Osteocyte (in vitro differentiated cells): ENCODE results near the gene CCS. TPM values are rescaled to one million over a fixed set of nuclear protein-coding genes. Genes with fewer than 3 reads are reported as not detected.

ENCODE experiments used
- DNase-seq: peaks from one replicate; pipeline ENCODE4 v3.0.0; 2021; ENCODE audit warnings: mixed read lengths; ENCODE audit not compliant: unreplicated experiment; ENCODE audit errors: extremely low spot score
- H3K27ac Mint-ChIP-seq: one replicate; pipeline ENCODE4 v1.8.0; 2021; ENCODE audit warnings: mild to moderate bottlenecking, mixed read lengths; ENCODE audit not compliant: unreplicated experiment
- H3K27me3 Mint-ChIP-seq: one replicate; pipeline ENCODE4 v1.8.0; 2021; ENCODE audit warnings: mixed read lengths; ENCODE audit not compliant: unreplicated experiment
- H3K36me3 Mint-ChIP-seq: one replicate; pipeline ENCODE4 v1.8.0; 2021; ENCODE audit warnings: mixed read lengths; ENCODE audit not compliant: unreplicated experiment
- H3K4me1 Mint-ChIP-seq: one replicate; pipeline ENCODE4 v1.8.0; 2021; ENCODE audit warnings: mixed read lengths; ENCODE audit not compliant: unreplicated experiment
- H3K4me3 Mint-ChIP-seq: one replicate; pipeline ENCODE4 v1.8.0; 2021; ENCODE audit warnings: mild to moderate bottlenecking, moderate library complexity, mixed read lengths; ENCODE audit not compliant: unreplicated experiment
- H3K9me3 Mint-ChIP-seq: one replicate; pipeline ENCODE4 v1.8.0; 2021; ENCODE audit warnings: mixed read lengths; ENCODE audit not compliant: unreplicated experiment
- CTCF ChIP-seq: fragments of 200-600 bp; sonication (generic); IDR thresholded peaks from 2 replicates; pipeline ENCODE4 v1.5.0; 2021; ENCODE audit warnings: antibody characterized with exemption, mild to moderate bottlenecking, moderate library complexity
- total RNA-seq: library from RNA; stranded (reverse); gene quantifications from 2 replicates; pipeline ENCODE4 v1.2.1, GENCODE V29; 2021

CCS gene
- total RNA-seq, 1 donor from 2014 or later, result 46.8 TPM

- Mint-ChIP-seq H3K27me3 (peaks cover 5% of the 10 kb centered on the region), H3K9me3 (no peaks in the 10 kb centered on the region), H3K36me3 (peaks cover 12% of the 10 kb centered on the region), H3K27ac (no peak within 1 kb of the TSS), H3K4me1 (peaks cover 22% of the 10 kb centered on the region), H3K4me3 (peak within 1 kb of the TSS; percentile 75)
- no peak for TF ChIP-seq CTCF
- no peak for DNase-seq
Measured at GRCh38 chr11:66546368-66546965, 46.5 kb upstream of the CCS start, which contains the start of gene ACTN3. ACTN3 (plus strand) TSS chr11:66546903; CDS start chr11:66546938, 35 bp downstream.

- Mint-ChIP-seq H3K36me3 (peaks cover 10% of the 10 kb centered on the region), H3K27me3 (peaks cover 5% of the 10 kb centered on the region), H3K9me3 (no peaks in the 10 kb centered on the region), H3K27ac (no peak overlapping the region), H3K4me3 (peak overlapping the region; percentile 75), H3K4me1 (peaks cover 22% of the 10 kb centered on the region)
- DNase-seq, result no peak
- TF ChIP-seq CTCF, result no peak
Measured at GRCh38 chr11:66546966-66547661, 45.9 kb upstream of the CCS start.

DNA sequence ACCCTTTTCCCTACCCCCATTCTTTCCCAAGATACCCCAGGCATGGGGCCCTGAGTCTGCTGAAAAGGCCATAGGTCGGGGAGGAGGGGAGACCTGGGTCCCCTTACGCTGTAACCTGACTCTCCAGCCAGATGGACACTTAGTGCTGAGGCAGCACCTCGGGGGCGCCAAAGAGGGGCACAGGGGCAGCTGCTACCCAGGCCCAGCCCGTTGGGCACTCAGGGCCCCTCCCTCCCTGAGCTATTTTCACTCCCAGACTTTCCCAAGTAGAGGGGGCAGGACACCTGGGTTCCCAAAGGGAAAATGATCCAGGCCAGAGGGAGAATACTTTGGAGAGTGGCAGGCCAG lies 45.3 kb upstream of the CCS start:
- Mint-ChIP-seq H3K27me3 (peaks cover 5% of the 10 kb centered on the region), H3K36me3 (peaks cover 5% of the 10 kb centered on the region), H3K4me3 (no peak overlapping the region), H3K27ac (no peak overlapping the region), H3K9me3 (no peaks in the 10 kb centered on the region), H3K4me1 (peaks cover 22% of the 10 kb centered on the region)
- no peak for DNase-seq
- no peak for TF ChIP-seq CTCF

DNA sequence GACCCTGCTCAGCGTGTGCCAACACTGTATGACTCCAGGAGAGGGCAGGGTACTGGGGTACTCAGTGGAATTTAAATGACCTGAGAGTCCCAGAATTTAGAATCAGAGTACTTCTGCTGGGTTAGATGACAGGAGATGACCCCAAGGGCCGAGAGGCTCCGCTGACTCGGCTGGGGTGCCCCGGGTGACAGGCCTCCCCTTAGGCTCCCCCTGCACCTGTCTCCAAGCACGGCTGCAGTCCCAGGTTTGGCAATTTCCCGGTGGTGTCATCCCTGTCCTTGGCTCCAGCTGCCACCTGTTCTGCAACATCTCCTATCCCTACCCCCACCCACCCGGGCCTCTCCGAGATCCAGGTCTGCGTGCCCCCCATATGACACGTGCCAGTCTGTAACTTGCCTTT lies 44.9 kb upstream of the CCS start:
- Mint-ChIP-seq H3K27ac (no peak overlapping the region), H3K4me3 (no peak overlapping the region), H3K9me3 (no peaks in the 10 kb centered on the region), H3K36me3 (peaks cover 4% of the 10 kb centered on the region), H3K27me3 (peaks cover 5% of the 10 kb centered on the region), H3K4me1 (peaks cover 22% of the 10 kb centered on the region)
- DNase-seq, result no peak
- TF ChIP-seq CTCF, result no peak

DNA sequence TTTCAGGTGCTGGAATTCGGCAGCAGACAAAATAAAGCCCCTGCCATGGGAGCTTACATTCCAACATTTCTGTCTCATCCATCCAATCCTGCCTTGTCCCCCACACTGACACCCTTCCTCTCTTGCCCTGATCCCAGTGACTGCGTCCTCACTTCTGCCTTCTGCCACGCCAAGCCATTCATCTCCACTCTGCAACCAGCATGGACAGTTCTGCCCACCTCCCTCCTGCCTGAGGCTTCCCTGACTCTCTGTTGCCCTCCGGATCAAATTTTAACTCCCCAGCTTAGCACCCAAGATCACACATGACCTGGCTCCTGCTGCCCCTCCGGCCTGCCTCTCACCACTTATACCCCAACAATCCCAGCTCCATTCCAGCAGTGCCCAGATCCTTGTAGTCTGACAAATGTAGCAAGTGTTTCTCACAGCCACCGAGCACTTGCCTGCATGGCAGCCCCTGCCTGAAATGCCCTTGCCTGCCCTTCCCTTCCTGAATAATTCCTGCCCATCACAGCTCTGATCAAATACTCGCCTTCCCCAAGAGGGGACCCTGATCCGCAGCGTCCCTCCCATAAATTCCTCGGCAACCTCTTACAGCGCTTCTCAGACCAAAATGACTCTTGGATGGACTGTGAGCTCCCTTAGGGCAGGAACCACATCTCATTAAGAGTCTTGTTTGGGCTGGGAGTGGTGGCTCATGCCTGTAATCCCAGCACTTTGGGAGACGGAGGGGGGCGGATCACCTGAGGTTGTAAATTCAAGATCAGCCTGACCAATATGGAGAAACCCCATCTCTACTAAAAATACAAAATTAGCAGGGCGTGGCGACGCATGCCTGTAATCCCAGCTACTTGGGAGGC lies 44.0 kb upstream of the CCS start:
- Mint-ChIP-seq H3K36me3 (no peaks in the 10 kb centered on the region), H3K4me3 (no peak overlapping the region), H3K4me1 (peaks cover 22% of the 10 kb centered on the region), H3K9me3 (no peaks in the 10 kb centered on the region), H3K27me3 (peaks cover 5% of the 10 kb centered on the region), H3K27ac (no peak overlapping the region)
- no peak for DNase-seq
- no peak for TF ChIP-seq CTCF
